ACHN (cell line): Measurements from ENCODE around the gene STK38L.

Experiments
- DNase-seq: peaks from one replicate; pipeline ENCODE4 v3.0.0-alpha.2; 2015
- in situ Hi-C: cut with HindIII; loops from 2 replicates; pipeline ENCODE4 v1.10.0; 2017; ENCODE audit warnings: low sequenced_read_pairs, low pct_ligation_motif_present, low pct_unique_long_range_greater_than_20kb

STK38L gene

DNA sequence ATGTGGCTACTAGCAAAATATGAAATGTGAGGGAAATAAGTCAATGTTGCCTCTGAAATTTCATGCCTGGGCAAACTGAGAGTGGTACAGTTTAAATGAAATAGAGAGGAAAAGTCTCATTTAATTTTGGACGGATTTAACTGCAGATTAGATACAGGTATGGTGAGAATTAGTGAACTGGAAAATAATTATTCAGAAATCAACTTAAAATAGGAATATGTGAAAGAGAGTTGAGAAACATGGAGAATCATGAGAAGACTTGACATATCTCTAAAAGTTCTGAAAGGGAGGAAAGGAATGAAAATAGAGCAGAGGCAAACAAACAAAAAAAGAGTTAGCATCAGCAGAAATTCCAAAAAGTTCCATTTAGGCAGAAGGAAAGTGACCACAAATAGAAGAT lies 55.0 kb downstream of the STK38L start:
- no peak for DNase-seq

DNA sequence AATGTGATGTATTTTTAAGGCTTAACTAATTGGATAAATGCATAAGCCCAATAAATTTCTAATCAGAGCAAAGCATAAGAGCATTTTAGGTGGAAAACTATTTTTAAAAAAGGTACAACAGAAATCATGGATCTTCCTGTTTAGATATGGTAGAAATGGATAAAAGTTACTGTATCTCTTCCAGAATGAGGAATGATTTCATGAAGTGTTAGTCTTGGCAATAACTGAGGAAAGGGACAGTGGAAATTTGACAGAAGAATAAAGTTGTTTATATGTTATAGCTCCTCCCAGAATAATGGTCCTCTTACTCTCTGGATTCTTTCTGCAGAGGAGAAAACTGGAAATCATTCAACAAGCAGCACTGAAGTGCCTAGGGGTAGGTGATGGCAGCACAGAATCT lies 56.1 kb downstream of the STK38L start:
- in situ Hi-C loops: no loop called here
- no peak for DNase-seq

More for the DNA sequence above, 55.0 kb downstream of the STK38L start:
- in situ Hi-C loops: no loop called here

DNA sequence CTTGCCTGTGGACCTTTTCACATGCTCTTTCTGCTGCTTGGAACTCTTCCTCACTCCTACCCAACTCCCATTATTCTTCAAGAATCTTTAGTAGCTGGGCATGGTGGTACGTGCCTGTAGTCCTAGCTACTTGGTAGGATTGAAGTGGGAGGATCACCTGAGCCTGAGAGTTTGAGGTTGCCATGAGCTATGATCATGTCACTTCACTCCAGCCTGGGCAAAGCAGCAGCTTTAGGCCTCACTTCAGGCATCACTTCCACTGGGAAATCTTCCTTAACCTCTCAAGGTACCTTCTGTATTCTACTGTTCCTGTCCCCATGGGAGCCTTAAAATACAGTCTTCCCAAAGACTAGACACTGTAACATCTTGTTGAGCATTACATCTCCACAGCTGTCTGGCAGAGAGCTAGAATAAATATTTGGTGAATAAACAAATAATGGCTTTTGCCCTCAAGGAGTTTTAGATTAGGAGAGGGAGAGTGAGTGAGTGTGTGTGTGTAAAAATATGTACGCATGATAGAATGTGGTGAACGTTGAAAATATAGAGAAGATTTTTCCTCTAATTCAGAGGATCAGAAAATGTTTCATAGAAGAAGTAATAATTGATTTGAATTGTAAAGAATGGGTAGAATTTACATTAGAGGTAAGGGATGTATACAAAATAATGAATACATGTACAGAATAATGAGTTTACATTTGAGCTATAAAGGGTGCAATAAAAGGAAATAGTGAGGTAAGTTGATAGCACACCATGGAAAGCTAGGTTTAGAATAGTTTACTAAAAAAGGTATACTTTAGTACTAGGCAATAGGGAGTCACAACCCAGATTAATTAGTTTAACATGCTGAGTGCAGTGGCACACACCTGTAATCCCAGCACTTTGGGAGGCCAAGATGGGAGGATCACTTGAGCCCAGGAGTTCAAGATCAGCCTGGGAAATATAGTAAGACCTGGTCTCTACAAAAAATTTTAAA lies 59.3 kb downstream of the STK38L start:
- in situ Hi-C loops: no loop called here
- no peak for DNase-seq

DNA sequence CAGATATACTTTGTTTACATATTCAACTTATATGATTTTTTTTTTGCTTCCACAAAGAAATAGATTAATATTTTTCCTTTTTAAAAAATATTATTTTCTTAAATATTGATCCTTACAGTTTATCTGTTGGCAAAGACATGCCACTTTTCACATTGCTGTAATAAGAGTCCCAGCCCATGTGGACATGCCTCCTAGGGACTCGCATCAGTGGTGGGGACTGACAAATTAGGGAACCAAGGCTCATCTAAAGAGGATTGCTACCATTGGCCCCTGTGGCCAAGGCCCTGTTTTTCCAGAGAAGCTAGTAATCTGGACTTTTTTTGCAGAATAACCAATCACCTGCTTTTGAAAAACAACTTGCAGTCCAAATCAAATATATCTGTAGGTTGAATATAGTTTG lies 60.8 kb downstream of the STK38L start:
- no peak for DNase-seq
- in situ Hi-C loops: no loop called here

DNA sequence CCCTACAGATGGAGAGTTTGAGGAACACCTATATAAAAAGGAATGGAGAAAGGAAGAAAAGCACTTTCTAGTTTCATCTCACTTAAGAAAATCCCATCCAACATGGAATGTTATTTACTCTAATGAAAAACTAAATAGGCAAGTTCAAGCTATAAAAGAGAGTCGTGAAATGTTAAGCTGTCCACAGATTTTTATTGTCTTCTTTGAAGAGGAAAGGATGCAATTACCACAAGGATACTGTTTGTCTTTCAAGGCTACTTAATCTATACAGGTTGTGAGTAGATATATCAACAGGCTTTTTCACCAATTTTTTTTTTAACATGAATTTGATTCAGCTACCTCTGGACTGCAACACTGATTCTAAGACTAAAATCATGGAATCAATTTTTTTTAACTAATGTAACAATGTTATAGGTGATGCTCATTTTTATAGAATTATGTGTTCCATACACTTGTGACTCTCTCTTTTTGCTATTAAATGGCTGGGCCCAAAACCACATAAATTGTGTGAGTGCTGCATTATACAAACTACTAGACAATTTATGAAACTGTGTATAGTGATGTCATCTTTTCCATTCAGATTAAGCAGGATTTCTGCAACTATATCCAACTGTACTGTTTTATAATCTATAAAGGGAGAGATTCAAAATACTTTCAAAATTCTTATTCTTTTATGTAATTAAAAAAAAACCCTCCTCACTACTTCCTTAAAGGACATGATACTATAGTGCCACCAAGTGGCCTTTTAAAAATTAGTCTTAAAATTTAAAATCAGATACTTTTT lies 61.8 kb downstream of the STK38L start:
- DNase-seq: peak; percentile 72
- in situ Hi-C loops: no loop called here

DNA sequence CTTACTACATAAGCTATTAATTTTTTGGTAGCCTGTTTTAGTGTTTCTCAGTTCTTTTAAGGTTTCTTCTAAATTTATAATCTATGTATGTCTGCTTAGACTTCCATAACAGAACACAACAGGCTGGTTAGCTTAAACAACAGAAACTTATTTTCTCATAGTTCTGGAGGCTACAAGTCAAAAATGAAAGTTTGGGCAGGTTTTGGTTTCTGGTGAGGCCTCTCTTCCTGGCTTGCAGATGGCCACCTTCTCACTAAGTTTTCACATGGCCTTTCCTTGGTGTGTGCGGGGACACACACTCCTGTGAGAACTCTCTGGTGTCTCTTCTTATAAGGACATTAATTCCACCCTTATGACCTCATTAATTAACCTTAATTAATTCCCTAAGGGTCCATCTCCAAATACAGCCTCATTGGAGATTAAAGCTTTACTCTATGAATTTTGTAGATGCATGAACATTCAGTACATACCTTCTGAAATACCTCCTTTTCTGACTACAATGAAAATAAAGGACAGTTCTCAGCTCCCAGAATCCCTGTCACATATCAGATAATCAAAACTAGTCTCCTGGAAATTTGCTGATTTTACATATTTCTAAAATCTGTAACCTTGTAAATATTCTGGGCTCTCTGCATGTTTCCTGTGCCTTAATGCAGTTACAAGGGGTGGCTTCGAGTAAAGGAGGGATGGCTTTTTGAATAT lies 65.4 kb downstream of the STK38L start:
- in situ Hi-C loops: no loop called here
- no peak for DNase-seq

DNA sequence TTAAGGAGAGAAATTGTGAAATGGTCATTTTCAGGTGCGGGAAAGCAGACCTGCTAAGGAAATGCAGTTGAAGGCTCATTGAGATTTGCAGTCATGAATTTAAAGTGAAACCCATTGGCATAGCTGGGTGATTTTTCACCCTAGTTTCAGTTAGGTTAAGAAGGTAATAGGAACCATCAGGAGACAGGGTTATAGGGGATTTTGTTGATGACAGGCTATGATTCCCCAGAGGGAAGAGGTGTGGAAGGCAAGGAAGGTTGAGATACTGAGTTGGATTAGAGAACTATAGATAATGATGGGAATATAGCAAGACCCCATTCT lies 65.9 kb downstream of the STK38L start:
- DNase-seq: no peak
- in situ Hi-C loops: no loop called here

DNA sequence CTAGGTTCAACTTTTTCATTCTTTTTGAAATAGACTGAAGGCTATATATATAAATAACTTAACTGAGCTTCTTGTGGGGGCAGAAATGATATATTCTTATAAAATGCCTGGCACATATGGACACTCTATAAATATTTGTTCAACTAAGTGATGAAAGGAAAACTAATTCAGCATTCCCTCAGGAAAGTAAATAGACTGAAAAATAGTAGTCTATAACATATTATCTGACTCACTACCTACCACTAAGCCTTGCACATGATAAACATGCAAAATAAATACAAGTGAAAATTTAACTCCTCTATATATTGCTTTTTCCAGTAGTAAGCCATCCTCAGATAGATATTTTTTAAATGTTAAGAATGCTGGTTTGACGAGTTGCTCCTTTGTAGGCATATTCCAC lies 72.9 kb downstream of the STK38L start:
- in situ Hi-C loops: no loop called here
- DNase-seq: no peak

DNA sequence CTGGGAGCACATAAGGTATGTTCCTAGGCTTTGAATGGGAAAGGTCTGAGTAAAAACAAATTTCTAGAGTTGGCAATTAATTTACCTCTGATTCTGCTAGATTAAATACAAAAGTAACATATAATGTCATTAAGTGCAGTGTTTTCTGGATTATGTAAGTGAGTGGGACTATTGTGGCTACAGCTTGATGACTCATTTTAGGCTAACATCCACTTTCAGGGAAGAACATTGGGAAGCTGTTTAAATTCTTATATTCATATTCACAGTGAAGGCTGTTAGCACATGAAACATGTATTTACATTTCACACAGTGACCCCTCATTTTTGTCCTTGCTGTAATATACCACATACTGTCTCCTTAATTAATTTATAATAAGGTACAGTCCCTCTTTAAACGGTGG lies 75.3 kb downstream of the STK38L start:
- in situ Hi-C loops: no loop called here
- DNase-seq: peak; percentile 39

DNA sequence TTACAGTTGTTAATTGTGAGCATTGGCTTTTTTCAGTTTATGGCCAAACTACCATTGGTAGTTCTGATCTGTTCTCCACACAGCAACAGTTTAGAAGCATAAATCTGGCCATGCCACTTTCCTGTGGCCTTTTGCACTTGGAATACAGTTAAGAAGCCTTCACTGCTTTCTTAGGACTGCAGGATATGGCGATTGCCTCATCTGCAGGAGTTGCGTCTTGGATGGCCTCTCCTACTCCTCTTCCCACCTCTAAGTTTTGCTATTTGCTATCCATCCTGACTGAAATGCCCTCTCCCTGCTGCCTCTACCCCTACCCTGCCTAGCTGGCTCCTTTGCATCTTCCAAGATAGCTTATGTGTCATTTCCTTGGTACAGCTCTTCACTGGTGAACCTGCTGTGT lies 75.8 kb downstream of the STK38L start:
- in situ Hi-C loops: no loop called here
- DNase-seq: no peak

DNA sequence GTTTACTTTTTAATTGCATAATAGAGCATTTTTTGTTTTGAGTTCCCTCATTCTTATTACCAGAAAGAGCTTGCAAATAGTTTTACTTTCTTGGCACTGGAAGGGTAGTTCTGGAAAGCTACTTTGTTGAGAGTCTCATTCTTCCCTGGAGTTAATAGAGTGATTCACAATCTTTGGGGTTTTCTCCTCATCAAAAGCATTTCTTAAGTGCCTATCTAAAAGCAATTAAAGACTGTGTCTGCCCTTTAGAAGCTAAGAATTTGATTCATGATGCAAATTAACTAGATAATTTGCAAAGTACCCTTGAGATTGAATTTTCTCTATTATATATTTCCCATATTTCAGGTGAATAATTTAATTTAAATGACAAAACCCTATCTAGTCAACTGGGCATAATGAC lies 80.4 kb downstream of the STK38L start:
- no peak for DNase-seq
- in situ Hi-C loops: no loop called here

DNA sequence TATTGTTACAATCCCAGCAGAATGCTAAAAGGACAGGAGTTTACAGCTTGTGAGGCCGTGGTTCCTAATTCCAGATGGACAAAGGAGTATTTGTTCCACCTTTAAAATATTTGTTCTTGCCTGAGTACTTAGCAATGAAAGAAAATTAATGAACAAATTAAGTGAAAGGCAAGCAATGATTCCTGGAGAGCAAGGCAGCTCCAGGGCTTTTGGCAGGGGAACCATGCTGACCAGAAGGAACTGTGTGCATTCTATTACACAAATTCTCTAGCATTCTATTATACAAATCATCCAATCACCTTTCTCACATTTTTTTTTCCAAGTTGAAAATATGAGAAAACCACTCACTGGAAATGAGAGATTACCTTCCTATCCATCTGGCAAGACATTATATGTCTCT lies 86.8 kb downstream of the STK38L start:
- in situ Hi-C loops: no loop called here
- DNase-seq: peak; percentile 24

DNA sequence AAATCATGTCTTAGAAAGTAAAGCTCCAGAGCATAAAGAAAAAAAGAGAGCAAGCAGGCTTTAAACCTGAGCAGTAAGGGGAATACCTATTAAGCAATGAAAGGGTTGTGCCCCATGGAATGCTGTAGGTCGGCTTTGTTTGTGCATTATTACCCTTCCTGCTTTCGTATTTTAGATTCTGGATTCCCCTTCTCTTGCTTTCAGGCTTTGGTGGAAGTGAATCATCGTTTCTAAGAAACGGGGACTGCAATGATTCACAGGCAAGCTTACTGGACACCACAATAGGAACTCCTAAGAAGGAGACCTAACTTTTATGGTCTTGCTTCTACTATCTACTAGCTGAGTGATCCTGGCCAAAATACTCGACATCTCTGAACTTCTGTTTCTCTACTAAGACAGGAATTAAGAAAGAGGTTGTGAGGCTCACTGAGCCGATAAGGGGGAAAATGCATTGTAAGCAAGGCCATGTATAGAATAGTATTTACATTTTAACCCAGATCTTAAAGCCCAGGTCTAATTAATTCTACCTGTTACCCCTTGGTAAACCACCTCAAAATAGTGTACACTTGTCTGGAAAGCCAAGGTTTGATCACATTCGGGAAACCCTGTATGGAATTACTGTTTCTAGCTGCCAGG lies 87.3 kb downstream of the STK38L start:
- peak; percentile 95 for DNase-seq
- in situ Hi-C loops: no loop called here

DNA sequence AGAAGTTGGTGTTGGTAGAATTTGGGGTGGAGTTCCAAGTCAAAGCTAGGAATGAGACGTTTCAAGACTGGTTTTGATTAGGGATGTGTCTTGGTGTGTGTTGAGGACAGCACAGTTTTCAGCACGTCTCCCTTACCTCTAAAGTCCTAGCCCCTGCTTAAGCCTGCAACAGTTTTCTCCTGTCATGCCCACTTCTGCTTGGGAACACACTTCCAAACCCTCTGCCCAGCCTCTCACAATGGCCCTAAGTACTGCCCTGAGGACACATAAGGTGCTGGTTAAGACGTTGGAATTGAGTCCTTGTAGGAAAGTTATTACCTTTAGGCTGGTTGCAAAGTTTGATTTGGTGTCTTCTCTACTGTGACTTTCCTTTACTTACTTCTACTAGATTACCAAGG lies 87.8 kb downstream of the STK38L start:
- in situ Hi-C loops: no loop called here
- peak; percentile 40 for DNase-seq

DNA sequence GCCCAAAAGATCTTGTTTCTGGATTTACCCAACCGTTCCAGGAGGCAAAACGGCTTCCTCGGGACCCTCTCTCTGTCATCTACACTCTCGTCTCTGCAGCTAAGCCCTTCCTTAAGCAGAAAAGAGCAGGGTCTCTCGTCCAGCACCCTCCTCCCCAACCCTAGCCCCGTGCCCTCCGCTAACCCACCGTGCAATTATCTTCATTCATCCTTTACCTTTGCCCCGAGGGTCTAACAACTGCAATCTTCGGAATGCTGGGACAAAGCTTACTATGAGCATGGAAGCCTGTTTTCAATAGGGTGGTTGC lies 88.3 kb downstream of the STK38L start:
- in situ Hi-C loops: no loop called here
- no peak for DNase-seq

DNA sequence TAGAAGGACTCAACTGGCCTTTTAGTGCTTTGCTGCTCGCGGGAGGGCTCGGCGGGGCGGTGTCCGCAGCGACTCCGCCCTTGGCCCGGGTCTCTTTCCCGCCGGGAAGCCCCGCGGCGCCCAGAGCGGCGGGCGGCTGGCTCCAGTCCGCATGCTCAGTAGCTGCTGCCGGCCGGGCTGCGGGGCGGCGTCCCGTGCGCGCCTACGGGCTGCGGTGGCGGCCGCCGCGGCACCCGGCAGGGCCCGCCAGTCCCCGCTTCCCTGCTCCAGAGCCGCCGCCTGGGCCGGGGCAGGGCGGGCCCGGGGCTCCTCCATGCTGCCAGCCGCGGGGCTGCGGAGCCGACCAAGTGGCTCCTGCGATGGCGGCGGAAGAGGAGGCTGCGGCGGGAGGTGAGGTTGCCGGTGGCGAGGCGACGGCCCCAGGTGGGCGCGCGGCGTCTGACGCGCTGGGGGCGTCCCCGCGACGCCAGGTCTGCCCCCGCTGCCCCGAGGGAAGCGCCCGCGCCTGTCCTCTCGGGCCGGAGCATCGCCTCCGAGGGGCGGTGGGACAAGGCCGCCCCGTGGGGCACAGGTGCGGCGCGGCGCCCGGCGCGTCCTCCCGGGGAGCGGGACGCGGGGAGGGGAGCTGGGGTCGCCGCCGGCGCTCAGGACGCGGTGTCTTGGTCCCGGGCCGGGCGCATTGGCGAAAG lies 88.8 kb downstream of the STK38L start, which contains the start of gene BMAL2:
Gene BMAL2 (plus strand): TSS at position 123 of the 689 bp plus-strand sequence. CDS start 237 bp downstream, at position 360.
- in situ Hi-C loops: no loop called here
- DNase-seq: peak; percentile 80

DNA sequence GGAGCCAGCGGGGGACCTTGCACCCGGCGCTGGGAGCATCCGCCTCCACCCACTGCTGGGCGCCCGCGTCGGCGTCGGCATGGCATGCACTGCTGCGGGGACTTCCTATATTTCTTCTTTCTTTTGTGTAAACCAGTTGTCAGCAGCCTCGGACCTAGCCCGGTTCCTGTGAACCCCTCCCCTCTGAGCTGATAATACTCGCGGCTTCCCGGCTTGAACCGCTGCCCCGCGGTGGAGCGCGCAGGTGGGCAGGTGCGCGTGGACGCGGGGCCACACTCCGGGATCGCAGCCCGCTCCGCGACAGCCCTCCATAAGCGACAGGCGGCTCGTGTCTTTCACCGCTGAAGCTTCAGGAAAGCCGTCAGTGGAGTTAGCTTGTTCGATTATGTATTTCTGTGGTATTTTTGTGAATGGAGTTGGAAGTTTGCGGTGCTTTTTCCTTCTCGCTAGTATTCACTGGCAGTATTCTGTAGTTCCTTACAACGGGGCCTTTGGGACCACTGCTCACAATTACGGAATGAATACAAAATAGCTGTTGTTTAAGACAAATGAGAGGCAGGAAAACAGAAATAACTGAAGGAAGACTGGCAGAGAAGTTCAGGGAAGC lies 89.4 kb downstream of the STK38L start:
- in situ Hi-C loops: no loop called here
- peak; percentile 39 for DNase-seq
